HCT116 (cell line): ENCODE results near the gene APBB2.

Source experiments
- EZH2 ChIP-seq: fragments of 200-600 bp; sonication (generic); IDR thresholded peaks from 2 replicates; pipeline ENCODE4 v1.6.1; 2017; ENCODE audit warnings: antibody characterized with exemption, mixed run types
- POLR2A ChIP-seq: IDR thresholded peaks from 2 replicates; pipeline ENCODE4 v1.7.0; 2011; ENCODE audit warnings: borderline replicate concordance; ENCODE audit not compliant: insufficient read depth, insufficient read length; ENCODE audit errors: extremely low read depth
- SIN3A ChIP-seq: IDR thresholded peaks from 2 replicates; pipeline ENCODE4 v1.6.1; 2012; ENCODE audit warnings: low read depth
- SRF ChIP-seq: IDR thresholded peaks from 2 replicates; pipeline ENCODE4 v1.6.1; 2012; ENCODE audit warnings: low read depth
- YY1 ChIP-seq: IDR thresholded peaks from 2 replicates; pipeline ENCODE4 v1.6.1; 2011; ENCODE audit warnings: low read length, low read depth, moderate library complexity, mild to moderate bottlenecking; ENCODE audit not compliant: insufficient replicate concordance; ENCODE audit errors: extremely low read depth
- ZNF274 ChIP-seq: fragments of 200-500 bp; sonication (Bioruptor generic); IDR thresholded peaks from 2 replicates; pipeline ENCODE4 v1.6.1; 2014; ENCODE audit warnings: mild to moderate bottlenecking, low read depth, low read length, inconsistent platforms
- TF ChIP-seq, protein P1 (sequence below), 3 experiments: fragments of 200-600 bp in 1 of 3; sonication (generic) in 1 of 3; IDR thresholded peaks in 2 of 3; conservative IDR thresholded peaks in 1 of 3; 2 replicates each; pipeline ENCODE4 v1.5.1; 2012 to 2017; ENCODE audit warnings: low read depth in 2 of 3, low read length in 2 of 3, antibody characterized with exemption in 1 of 3, borderline replicate concordance in 1 of 3, control low read depth in 1 of 3, mild to moderate bottlenecking in 1 of 3, mixed read lengths in 1 of 3, mixed run types in 1 of 3, moderate library complexity in 1 of 3; ENCODE audit not compliant: insufficient read depth in 1 of 3
- TF ChIP-seq, protein P2 (sequence below): IDR thresholded peaks from 2 replicates; pipeline ENCODE4 v1.6.1; 2012; ENCODE audit warnings: low read depth

DNA sequence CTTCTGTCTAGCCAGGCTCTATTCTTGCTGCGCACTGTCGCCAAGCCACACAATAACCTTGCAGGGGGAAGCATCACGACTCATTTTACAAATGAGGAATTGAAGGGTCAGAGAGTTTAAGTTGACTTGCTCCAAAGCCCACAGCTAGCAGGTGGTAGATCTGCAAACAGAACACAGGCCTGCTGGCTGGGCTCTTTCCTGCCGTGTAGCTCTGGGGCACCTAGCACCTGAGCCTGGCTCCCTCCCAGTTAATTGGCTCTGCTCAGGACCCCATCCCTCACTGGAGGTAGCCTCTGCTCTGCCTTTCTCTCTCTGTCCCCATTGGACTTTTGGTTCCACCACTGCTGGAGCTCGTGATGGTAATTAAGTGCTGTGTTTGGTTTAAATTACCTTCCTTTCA, 366.1 kb downstream of the APBB2 start:
- TF ChIP-seq, protein P1, sequence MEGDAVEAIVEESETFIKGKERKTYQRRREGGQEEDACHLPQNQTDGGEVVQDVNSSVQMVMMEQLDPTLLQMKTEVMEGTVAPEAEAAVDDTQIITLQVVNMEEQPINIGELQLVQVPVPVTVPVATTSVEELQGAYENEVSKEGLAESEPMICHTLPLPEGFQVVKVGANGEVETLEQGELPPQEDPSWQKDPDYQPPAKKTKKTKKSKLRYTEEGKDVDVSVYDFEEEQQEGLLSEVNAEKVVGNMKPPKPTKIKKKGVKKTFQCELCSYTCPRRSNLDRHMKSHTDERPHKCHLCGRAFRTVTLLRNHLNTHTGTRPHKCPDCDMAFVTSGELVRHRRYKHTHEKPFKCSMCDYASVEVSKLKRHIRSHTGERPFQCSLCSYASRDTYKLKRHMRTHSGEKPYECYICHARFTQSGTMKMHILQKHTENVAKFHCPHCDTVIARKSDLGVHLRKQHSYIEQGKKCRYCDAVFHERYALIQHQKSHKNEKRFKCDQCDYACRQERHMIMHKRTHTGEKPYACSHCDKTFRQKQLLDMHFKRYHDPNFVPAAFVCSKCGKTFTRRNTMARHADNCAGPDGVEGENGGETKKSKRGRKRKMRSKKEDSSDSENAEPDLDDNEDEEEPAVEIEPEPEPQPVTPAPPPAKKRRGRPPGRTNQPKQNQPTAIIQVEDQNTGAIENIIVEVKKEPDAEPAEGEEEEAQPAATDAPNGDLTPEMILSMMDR (IDR thresholded peaks at IDR 0.05 in 2 of 3, conservative IDR thresholded peaks at IDR 0.05 in 1 of 3; ENCODE audit: borderline replicate concordance in 1 of 3, insufficient read depth in 1 of 3, low read depth in 2 of 3, low read length in 2 of 3): no peak
- TF ChIP-seq EZH2: no peak
- no peak for TF ChIP-seq YY1
- TF ChIP-seq SRF: no peak
- TF ChIP-seq, protein P2, sequence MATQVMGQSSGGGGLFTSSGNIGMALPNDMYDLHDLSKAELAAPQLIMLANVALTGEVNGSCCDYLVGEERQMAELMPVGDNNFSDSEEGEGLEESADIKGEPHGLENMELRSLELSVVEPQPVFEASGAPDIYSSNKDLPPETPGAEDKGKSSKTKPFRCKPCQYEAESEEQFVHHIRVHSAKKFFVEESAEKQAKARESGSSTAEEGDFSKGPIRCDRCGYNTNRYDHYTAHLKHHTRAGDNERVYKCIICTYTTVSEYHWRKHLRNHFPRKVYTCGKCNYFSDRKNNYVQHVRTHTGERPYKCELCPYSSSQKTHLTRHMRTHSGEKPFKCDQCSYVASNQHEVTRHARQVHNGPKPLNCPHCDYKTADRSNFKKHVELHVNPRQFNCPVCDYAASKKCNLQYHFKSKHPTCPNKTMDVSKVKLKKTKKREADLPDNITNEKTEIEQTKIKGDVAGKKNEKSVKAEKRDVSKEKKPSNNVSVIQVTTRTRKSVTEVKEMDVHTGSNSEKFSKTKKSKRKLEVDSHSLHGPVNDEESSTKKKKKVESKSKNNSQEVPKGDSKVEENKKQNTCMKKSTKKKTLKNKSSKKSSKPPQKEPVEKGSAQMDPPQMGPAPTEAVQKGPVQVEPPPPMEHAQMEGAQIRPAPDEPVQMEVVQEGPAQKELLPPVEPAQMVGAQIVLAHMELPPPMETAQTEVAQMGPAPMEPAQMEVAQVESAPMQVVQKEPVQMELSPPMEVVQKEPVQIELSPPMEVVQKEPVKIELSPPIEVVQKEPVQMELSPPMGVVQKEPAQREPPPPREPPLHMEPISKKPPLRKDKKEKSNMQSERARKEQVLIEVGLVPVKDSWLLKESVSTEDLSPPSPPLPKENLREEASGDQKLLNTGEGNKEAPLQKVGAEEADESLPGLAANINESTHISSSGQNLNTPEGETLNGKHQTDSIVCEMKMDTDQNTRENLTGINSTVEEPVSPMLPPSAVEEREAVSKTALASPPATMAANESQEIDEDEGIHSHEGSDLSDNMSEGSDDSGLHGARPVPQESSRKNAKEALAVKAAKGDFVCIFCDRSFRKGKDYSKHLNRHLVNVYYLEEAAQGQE: no peak
- no peak for TF ChIP-seq POLR2A
- no peak for TF ChIP-seq ZNF274
- no peak for TF ChIP-seq SIN3A
